ENCODE results near the gene FKBP7. TPM values are rescaled to one million over a fixed set of nuclear protein-coding genes. Genes with fewer than 3 reads are reported as not detected.
"Not testable (repeated sequence)": the region's sequence is repeated elsewhere in the genome, so short reads cannot be mapped to it uniquely, and the experiment has no call there.

Gene FKBP7
- total RNA-seq (ENCODE audit: unreplicated experiment), result 15.5 TPM
- long read RNA-seq, partial matches to known transcripts, result 0 of 6 reads
- long read RNA-seq, other reads (novel, unspliced or antisense), result 0 of 6 reads

DNA sequence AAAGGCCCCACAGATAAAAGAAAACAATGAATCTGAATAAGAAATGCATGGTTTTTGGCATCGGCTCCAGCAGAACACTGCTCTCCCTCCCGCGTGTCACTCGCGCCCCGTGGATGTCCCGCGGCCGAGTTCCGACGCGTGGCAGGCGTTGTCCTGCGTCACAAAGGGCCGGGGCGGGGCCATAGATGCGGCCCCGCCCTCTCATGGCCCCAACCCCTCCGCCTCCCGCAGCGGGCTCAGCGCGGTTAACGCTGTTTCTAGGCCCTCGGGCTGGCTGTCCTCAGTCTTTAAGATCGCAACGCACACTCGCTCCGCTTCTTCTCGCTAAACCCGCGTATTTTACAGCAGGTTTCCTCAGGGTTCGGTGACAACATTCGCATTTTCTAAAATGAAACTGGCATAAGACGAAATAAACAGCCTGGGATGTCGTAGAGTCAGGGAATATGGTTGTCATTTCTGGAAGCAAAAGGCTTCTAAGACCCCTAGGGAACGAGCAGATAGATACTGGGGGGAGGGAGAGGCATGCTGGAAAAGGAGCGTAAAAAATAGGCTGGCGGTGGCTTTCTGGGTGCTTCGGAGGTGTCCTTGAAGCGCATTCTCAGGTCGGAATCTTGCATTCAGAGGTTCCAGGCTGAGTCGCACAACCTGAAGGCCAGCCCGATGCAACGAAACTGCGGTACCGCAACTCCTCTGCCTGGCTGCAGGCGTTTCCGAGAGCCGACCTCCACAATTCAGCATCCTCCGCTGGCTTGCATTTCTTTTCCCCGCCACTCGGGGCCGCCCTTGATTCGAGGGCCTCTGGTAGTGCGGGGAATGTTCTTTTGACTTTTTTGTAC is at the start of gene FKBP7:
FKBP7 (minus strand) TSS at position 162 of the 836 bp plus-strand sequence; CDS start at position 61, 101 bp downstream.
- peak within 1 kb of the TSS; percentile 87 for H3K27ac Mint-ChIP-seq (ENCODE audit: unreplicated experiment)
- no peaks in the 10 kb centered on the region for H3K36me3 Mint-ChIP-seq (ENCODE audit: low read depth, unreplicated experiment)
- H3K9me3 Mint-ChIP-seq (ENCODE audit: unreplicated experiment), result no peaks in the 10 kb centered on the region
- DNase-seq (ENCODE audit: low spot score), result peak; percentile 85
- TF ChIP-seq CTCF (IDR thresholded peaks at IDR 0.05; ENCODE audit: unreplicated experiment), result no peak
- H3K4me1 Mint-ChIP-seq (ENCODE audit: unreplicated experiment), result peaks cover 14% of the 10 kb centered on the region
- H3K4me3 Mint-ChIP-seq (ENCODE audit: unreplicated experiment), result peak within 1 kb of the TSS; percentile 94
- H3K27me3 Mint-ChIP-seq (ENCODE audit: unreplicated experiment), result peaks cover 5% of the 10 kb centered on the region

GRCh38 chr2:178527592-178527991 is 49.2 kb upstream of the FKBP7 start:
- Mint-ChIP-seq H3K36me3 (ENCODE audit: low read depth, unreplicated experiment) (peaks cover 12% of the 10 kb centered on the region), H3K27ac (ENCODE audit: unreplicated experiment) (no peak overlapping the region), H3K27me3 (ENCODE audit: unreplicated experiment) (peaks cover 7% of the 10 kb centered on the region), H3K9me3 (ENCODE audit: unreplicated experiment) (no peaks in the 10 kb centered on the region), H3K4me3 (ENCODE audit: unreplicated experiment) (no peak overlapping the region), H3K4me1 (ENCODE audit: unreplicated experiment) (peaks cover 9% of the 10 kb centered on the region)
- no peak for DNase-seq (ENCODE audit: low spot score)
- no peak for TF ChIP-seq CTCF (IDR thresholded peaks at IDR 0.05; ENCODE audit: unreplicated experiment)

DNA sequence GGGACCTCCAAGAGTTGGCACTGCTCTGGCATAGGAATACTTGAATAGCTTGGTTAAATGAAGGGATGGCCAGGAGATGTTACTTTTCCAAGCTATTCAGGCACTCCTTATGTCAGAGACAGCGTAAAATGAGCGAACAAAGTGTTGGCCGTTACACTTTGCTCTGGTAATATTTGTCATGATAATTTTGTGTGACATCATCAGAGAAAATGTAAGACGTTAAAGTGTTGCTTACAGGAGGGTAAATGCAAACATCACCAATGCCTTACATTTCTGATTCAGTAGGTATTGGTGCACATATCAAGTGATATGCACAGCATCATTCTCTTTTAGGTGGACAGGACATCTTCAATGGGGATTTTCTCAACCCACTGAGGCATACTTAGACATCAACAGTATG is 47.9 kb upstream of the FKBP7 start:
- H3K4me3 Mint-ChIP-seq (ENCODE audit: unreplicated experiment), result no peak overlapping the region
- no peak for DNase-seq (ENCODE audit: low spot score)
- H3K27me3 Mint-ChIP-seq (ENCODE audit: unreplicated experiment), result peaks cover 7% of the 10 kb centered on the region
- H3K27ac Mint-ChIP-seq (ENCODE audit: unreplicated experiment), result no peak overlapping the region
- H3K4me1 Mint-ChIP-seq (ENCODE audit: unreplicated experiment), result peaks cover 9% of the 10 kb centered on the region
- peaks cover 11% of the 10 kb centered on the region for H3K36me3 Mint-ChIP-seq (ENCODE audit: low read depth, unreplicated experiment)
- no peaks in the 10 kb centered on the region for H3K9me3 Mint-ChIP-seq (ENCODE audit: unreplicated experiment)
- no peak for TF ChIP-seq CTCF (IDR thresholded peaks at IDR 0.05; ENCODE audit: unreplicated experiment)

GRCh38 chr2:178525460-178525859 is 47.1 kb upstream of the FKBP7 start:
- not testable (repeated sequence) for H3K27me3 Mint-ChIP-seq (ENCODE audit: unreplicated experiment); DNase-seq (ENCODE audit: low spot score); H3K27ac Mint-ChIP-seq (ENCODE audit: unreplicated experiment); H3K4me1 Mint-ChIP-seq (ENCODE audit: unreplicated experiment); H3K9me3 Mint-ChIP-seq (ENCODE audit: unreplicated experiment); H3K4me3 Mint-ChIP-seq (ENCODE audit: unreplicated experiment)
- H3K36me3 Mint-ChIP-seq (ENCODE audit: low read depth, unreplicated experiment), result peaks cover 15% of the 10 kb centered on the region

GRCh38 chr2:178525010-178525409 is 46.6 kb upstream of the FKBP7 start:
- H3K4me1 Mint-ChIP-seq (ENCODE audit: unreplicated experiment); H3K27ac Mint-ChIP-seq (ENCODE audit: unreplicated experiment); H3K9me3 Mint-ChIP-seq (ENCODE audit: unreplicated experiment); DNase-seq (ENCODE audit: low spot score); H3K4me3 Mint-ChIP-seq (ENCODE audit: unreplicated experiment); H3K27me3 Mint-ChIP-seq (ENCODE audit: unreplicated experiment): not testable (repeated sequence)
- peaks cover 15% of the 10 kb centered on the region for H3K36me3 Mint-ChIP-seq (ENCODE audit: low read depth, unreplicated experiment)

DNA sequence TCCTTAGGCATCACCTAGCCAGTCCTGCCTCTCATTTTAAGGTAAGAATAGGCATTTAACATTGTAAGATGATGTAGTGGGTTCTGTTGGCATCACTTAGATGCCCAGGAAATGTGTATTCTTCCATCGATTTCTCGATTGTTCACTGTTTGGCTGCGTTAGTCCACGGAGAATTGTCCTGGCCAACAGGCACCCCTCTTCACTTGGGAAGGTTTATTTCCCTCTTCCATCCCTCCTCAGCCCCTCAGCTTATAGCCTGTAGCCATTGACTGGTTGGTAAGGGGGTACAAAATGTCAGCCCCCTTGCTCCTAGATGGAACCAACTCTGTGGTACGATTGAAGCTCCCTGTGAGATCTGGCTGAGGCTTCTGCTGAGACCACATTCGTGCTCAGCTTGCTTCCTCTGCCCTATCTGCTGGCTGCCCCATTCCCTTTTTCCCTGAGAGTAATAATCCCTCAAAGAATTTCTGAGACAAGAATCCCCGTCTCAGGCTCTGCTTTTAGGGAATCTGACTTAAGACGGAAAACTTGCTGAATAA is 45.3 kb upstream of the FKBP7 start:
- no peaks in the 10 kb centered on the region for H3K9me3 Mint-ChIP-seq (ENCODE audit: unreplicated experiment)
- H3K27ac Mint-ChIP-seq (ENCODE audit: unreplicated experiment), result peak overlapping the region; percentile 97
- TF ChIP-seq CTCF (IDR thresholded peaks at IDR 0.05; ENCODE audit: unreplicated experiment), result no peak
- H3K27me3 Mint-ChIP-seq (ENCODE audit: unreplicated experiment), result peaks cover 7% of the 10 kb centered on the region
- H3K36me3 Mint-ChIP-seq (ENCODE audit: low read depth, unreplicated experiment), result peaks cover 15% of the 10 kb centered on the region
- peaks cover 9% of the 10 kb centered on the region for H3K4me1 Mint-ChIP-seq (ENCODE audit: unreplicated experiment)
- H3K4me3 Mint-ChIP-seq (ENCODE audit: unreplicated experiment), result peak overlapping the region; percentile 98
- DNase-seq (ENCODE audit: low spot score), result no peak
